Suprapubic skin (tissue), 4 donors: ENCODE measurements around the gene PTPRD. TPM values are rescaled to one million over a fixed set of nuclear protein-coding genes. Genes with fewer than 3 reads are reported as not detected.

Experiments
- DNase-seq, 2 donors: peaks; one replicate each; pipeline ENCODE4 v3.0.0-alpha.2; 2019; ENCODE audit warnings: low spot score in 2 of 2
- H3K27ac ChIP-seq: fragments of 200-600 bp; sonication (generic); one replicate; pipeline ENCODE4 v1.5.1; 2019
- H3K27me3 ChIP-seq: fragments of 200-600 bp; sonication (generic); one replicate; pipeline ENCODE4 v1.5.1; 2019
- H3K36me3 ChIP-seq: fragments of 200-600 bp; sonication (generic); one replicate; pipeline ENCODE4 v1.5.1; 2019
- H3K4me1 ChIP-seq: fragments of 200-600 bp; sonication (generic); one replicate; pipeline ENCODE4 v1.5.1; 2019
- H3K4me3 ChIP-seq: fragments of 200-600 bp; sonication (generic); one replicate; pipeline ENCODE4 v1.5.1; 2019; ENCODE audit warnings: mild to moderate bottlenecking
- H3K9me3 ChIP-seq: fragments of 200-600 bp; sonication (generic); one replicate; pipeline ENCODE4 v1.5.1; 2019
- CTCF ChIP-seq, 2 donors: fragments of 200-600 bp in 1 of 2; fragments of 450-650 bp in 1 of 2; sonication (generic) in 1 of 2; IDR thresholded peaks; one replicate each; pipeline ENCODE4 v1.5.1; 2016 to 2019; ENCODE audit warnings: antibody characterized with exemption in 2 of 2, mild to moderate bottlenecking in 1 of 2, moderate library complexity in 1 of 2
- EP300 ChIP-seq: sonication (generic); formaldehyde crosslinking; IDR thresholded peaks from one replicate; pipeline ENCODE4 v1.6.1; 2017; ENCODE audit warnings: antibody characterized with exemption
- POLR2A ChIP-seq, 2 donors: fragments of 450-650 bp; IDR thresholded peaks; one replicate each; pipeline ENCODE4 v1.6.1; 2017; ENCODE audit warnings: antibody characterized with exemption in 2 of 2, mild to moderate bottlenecking in 2 of 2, moderate library complexity in 2 of 2
- POLR2AphosphoS5 ChIP-seq, 3 donors: sonication (generic); formaldehyde crosslinking; IDR thresholded peaks; one replicate each; pipeline ENCODE4 v1.6.1; 2017; ENCODE audit warnings: antibody characterized with exemption in 3 of 3
- WGBS: methylation state at CpG from one replicate; pipeline ENCODE4 v1.1.5; 2018; 5-methylcytosine and 5-hydroxymethylcytosine counted together
- total RNA-seq, 4 donors: library from RNA; depleted of rRNA; stranded (reverse); fragments of >200 nt; gene quantifications; one replicate each; pipeline ENCODE4 v1.1.0, GENCODE V29; 2016

The PTPRD gene
- total RNA-seq, 4 donors from 2014 or later, result 0.49 to 3.3 (median 2.5) TPM

- no peaks in the 10 kb centered on the region for H3K4me1 ChIP-seq
- H3K9me3 ChIP-seq, result no peaks in the 10 kb centered on the region
- H3K4me3 ChIP-seq, result no peak overlapping the region
- DNase-seq, result no peak
- no peaks in the 10 kb centered on the region for H3K27me3 ChIP-seq
- H3K36me3 ChIP-seq, result no peaks in the 10 kb centered on the region
- no peak for TF ChIP-seq EP300
- no peak for TF ChIP-seq CTCF (IDR thresholded peaks at IDR 0.05)
- TF ChIP-seq POLR2AphosphoS5 (IDR thresholded peaks at IDR 0.05), result no peak
- TF ChIP-seq POLR2A (IDR thresholded peaks at IDR 0.05), result no peak
- 37% methylated on average over 3 of the region's 3 CpGs for WGBS
- H3K27ac ChIP-seq, result no peak overlapping the region
These were observed 18.3 kb downstream of the PTPRD start for GRCh38 chr9:10594482-10594881.

- DNase-seq, result no peak
- Histone ChIP-seq H3K27ac (no peak overlapping the region), H3K36me3 (no peaks in the 10 kb centered on the region), H3K4me3 (no peak overlapping the region), H3K4me1 (no peaks in the 10 kb centered on the region), H3K9me3 (no peaks in the 10 kb centered on the region), H3K27me3 (no peaks in the 10 kb centered on the region)
- 48% methylated on average over 6 of the region's 6 CpGs for WGBS
- no peak for TF ChIP-seq CTCF (IDR thresholded peaks at IDR 0.05)
- TF ChIP-seq EP300, result no peak
- no peak for TF ChIP-seq POLR2AphosphoS5 (IDR thresholded peaks at IDR 0.05)
- TF ChIP-seq POLR2A (IDR thresholded peaks at IDR 0.05), result no peak
These were observed 26.4 kb downstream of the PTPRD start for GRCh38 chr9:10586407-10586806.

GRCh38 chr9:10571699-10572098 is 41.1 kb downstream of the PTPRD start:
- Histone ChIP-seq H3K27ac (no peak overlapping the region), H3K9me3 (no peaks in the 10 kb centered on the region), H3K36me3 (no peaks in the 10 kb centered on the region), H3K4me1 (no peaks in the 10 kb centered on the region), H3K27me3 (no peaks in the 10 kb centered on the region), H3K4me3 (no peak overlapping the region)
- no peak for TF ChIP-seq POLR2A (IDR thresholded peaks at IDR 0.05)
- no peak for TF ChIP-seq EP300
- no peak for TF ChIP-seq CTCF (IDR thresholded peaks at IDR 0.05)
- TF ChIP-seq POLR2AphosphoS5 (IDR thresholded peaks at IDR 0.05), result no peak
- no peak for DNase-seq
- WGBS, result 78% methylated on average over 5 of the region's 5 CpGs

- TF ChIP-seq CTCF (IDR thresholded peaks at IDR 0.05) (no peak), POLR2A (IDR thresholded peaks at IDR 0.05) (no peak), POLR2AphosphoS5 (IDR thresholded peaks at IDR 0.05) (no peak), EP300 (no peak)
- Histone ChIP-seq H3K9me3 (no peaks in the 10 kb centered on the region), H3K4me1 (no peaks in the 10 kb centered on the region), H3K27ac (no peak overlapping the region), H3K36me3 (no peaks in the 10 kb centered on the region), H3K27me3 (no peaks in the 10 kb centered on the region), H3K4me3 (no peak overlapping the region)
- WGBS, result 64% methylated on average over 1 of the region's 1 CpG
- DNase-seq, result no peak
These were observed 46.0 kb downstream of the PTPRD start for GRCh38 chr9:10566848-10567247.

GRCh38 chr9:10562581-10563343 is 50.0 kb downstream of the PTPRD start:
- Histone ChIP-seq H3K4me3 (no peak overlapping the region), H3K27me3 (no peaks in the 10 kb centered on the region), H3K27ac (no peak overlapping the region), H3K9me3 (no peaks in the 10 kb centered on the region), H3K36me3 (no peaks in the 10 kb centered on the region), H3K4me1 (no peaks in the 10 kb centered on the region)
- WGBS, result 61% methylated on average over 1 of the region's 1 CpG
- TF ChIP-seq POLR2A (IDR thresholded peaks at IDR 0.05) (no peak), EP300 (no peak)
- DNase-seq, result no peak
